Retina (tissue), 1 donor: Measurements from ENCODE around the gene SEMA4D.

Experiments
- DNase-seq: peaks from one replicate; pipeline ENCODE4 v3.0.0-alpha.2; 2016

The SEMA4D gene

GRCh38 chr9:89364666-89365531 lies 133.0 kb downstream of the SEMA4D start:
- no peak for DNase-seq

DNA sequence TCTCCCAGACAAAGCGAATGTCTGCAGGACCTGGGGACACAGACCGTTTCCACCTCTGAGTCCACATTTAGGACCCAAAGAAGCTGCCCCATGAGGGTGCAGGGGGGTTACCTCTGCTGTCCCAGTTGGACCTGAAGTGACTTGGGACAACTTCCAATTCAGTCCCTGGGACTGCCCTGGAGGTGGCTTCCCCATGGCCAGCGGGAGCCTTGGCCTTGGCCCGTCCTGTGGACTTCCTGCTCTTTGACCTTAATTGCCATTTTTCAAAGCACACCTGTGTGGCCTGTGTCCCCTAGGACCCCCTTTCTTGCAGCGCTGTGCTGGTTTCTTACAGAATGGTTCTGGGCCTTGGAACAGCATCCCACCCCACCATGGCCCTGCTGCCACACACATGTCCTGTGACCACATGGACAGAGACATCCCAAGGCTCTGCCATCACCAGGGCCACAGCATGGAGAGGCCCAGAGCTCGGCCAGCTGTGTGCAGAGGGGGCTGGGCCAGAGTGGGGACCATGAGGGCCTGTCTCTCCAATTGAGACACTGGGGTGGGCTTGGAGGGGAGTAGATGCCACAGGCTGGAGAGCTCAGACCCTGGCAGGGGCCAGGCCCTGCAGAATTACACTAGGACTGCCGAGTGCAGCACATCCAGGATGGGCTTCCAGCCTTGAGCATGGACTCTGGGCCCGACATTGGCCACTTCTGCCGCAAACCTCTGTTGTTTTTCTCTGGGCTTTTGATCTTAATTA lies 133.8 kb downstream of the SEMA4D start:
- no peak for DNase-seq

DNA sequence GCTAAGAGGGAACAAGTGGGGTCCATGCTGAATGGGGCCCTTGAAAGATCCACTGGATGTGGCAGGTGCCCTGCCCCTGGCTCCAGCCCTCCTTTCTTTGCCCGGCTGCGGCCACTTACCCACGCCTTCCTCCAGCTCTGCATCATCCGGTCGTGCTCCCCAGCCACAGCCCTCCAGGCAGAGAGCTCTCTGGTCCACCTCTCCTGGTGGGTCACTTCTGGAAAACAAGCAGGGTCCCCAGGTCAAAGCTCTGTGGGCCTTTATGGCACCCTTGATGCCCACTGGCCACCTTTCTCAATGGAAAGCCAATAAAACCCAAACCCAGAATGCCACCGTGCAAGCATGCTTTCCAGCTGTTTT lies 134.6 kb downstream of the SEMA4D start:
- no peak for DNase-seq

- DNase-seq, result no peak
Observed at GRCh38 chr9:89362647-89363310, 135.1 kb downstream of the SEMA4D start.

DNA sequence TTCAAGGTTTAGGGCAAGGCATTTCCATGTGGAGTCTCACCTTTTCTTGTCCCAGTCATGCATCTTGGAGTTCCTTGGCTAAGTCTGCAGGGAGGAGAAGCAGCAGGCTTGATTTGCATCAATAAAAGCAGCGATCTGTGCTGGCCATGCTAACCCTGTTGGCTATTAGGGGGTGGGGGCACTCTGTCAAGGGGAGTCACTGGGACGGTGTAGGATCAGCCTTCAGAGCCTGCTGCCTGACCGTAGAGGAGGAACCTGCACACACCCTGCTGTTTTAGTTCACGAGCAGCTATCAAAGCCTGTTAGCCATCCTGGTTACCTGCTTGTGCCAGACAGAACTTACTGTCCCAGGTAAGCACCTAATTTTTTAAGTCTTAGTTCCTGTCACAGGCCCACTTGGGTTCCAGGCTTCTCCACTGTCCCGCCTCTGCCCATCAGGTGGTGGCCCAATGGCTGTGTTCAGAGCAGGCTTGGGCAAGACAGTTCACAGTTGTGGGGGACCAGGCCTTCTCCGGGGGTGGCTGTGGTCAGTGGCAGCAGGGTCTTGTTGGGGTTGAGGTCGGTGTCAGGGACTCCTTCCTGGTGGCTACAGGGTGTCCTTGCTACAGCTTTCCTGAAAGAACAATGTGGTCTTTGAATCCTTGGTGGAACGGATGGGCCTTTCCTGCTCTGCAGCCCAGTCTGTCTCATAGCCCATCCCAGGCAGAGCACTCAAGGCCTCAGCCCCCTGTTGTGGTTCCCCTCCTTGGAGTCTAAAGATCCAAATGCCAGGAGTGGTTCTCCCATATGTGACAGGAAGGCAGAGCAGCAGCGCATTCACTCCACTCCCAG lies 135.9 kb downstream of the SEMA4D start:
- no peak for DNase-seq

DNA sequence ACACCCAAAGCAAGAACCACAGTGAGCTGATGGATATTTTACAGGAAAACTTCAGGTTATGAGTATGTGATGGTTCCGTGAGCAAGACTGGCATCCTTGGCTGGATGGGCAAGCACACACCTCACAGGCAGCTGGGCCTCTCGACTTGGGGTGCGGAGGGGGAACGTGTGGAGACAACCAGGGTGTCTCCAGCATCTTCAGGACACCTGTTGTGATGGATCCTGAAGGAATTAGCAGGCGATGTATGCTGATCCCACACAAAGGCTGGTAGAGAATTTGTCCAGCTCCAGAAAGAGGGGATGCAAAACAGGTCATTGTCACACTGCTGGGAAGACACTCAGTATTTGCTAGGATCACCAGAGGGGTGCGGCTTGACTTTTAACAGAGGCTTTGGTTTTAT lies 136.9 kb downstream of the SEMA4D start:
- no peak for DNase-seq

DNA sequence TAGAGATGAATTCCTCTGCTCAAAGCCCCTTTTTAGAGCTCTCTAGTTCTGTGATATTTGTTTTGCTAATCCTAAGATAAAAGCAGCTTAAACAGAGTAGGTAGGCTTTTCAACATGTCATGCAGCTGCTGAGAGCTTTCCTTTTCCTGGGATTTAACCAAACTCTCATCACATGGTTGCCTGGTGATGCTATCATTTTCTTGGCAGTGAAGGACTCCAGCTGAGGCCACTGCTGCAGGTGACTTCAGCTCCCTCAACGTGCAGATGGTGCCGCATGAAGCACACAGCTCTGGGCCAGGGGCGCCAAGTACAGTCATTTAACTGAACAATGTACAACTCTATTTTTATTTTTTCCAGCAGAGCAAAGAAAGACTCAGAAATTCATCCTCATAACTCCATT lies 137.4 kb downstream of the SEMA4D start:
- no peak for DNase-seq

DNA sequence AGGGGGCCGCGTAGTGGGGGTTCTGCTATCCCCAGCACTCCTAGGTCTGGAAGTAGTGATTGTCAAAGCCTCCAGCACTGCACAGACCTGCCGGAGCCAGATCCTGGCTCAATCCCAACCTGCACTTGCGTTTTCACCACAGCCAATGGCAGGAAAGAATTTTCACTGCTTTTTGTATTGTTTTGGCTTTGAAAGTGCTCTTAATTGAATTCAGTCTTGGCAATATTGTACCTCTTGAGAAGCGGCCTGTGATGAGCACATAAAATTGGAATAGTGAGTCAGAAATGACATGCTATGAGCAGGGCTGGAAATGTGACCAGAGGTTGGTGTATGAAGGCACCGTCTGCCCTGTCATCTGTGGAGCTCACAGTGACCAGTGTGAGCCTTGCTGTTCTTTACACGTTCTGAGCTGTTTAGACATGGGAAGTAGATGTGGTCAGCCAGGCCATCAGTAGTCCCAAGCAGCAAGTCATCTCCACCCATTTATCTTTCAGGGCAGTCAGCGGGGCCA lies 138.1 kb downstream of the SEMA4D start:
- no peak for DNase-seq

- no peak for DNase-seq
Observed at GRCh38 chr9:89358985-89359384, 138.9 kb downstream of the SEMA4D start.

DNA sequence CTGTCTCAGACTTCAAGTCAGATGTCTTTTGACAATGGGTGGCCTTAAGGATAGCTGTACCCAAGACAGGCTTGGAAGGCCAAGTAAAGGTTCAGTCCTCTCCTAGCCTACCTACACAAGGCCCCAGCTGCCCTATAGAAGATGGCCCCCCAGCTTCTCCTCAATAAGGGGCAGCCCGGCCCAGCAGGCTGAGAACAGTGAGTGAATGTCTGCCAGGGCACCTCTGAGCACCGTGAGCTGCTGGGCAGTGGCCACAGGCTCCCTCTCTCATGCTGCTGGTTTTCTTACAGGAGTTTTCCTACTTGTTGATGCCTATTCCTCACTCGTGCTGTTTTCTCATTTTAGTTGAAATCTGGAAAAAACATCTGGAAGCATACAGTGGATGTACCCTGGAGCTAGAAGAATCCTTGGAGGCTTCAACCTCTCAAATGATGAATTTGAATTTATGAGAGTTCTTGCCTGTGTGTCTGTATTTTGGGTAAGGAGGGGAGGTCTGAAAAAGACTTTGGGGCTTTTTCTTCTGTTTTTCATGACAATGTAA lies 139.5 kb downstream of the SEMA4D start:
- DNase-seq, result no peak

- DNase-seq, result no peak
Observed at GRCh38 chr9:89357331-89358197, 140.3 kb downstream of the SEMA4D start.

DNA sequence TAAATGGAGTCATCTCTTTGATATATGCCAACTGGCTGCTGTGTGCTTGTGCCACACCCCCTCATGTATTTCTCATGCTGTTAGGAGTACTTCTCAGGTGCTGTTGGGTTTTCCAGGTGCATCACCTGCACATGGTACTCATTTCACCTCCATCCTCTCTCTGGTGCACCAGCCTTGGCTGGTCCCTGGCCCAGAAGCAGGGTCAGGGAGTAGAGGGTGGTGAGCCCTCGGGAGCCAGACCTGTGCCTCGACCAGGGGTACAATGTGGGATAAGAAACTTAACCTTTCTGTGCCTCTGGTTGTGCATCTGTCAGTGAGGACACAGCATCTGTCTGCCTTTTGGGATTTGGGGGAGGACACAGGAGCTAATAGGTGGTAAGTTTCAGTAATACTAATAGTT lies 141.1 kb downstream of the SEMA4D start:
- no peak for DNase-seq

DNA sequence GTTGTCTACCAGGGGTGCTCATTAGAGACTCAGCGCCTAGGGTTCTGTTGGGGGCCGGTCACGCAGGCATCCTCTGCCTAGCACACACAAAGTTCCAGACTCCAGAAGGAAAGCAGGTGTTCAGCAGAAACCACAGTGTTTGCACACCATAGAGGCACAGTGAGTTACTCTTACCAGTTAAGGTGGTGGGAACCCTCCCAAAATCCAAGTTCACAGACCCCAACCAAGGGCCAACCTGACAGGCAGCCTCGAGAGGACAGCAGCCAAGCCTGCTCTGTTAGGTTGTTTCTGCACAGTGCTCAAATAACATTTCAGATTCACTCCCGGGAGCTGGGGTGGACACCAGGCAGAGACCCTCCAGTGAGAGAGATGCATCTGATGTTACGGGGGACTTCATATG lies 143.4 kb downstream of the SEMA4D start:
- DNase-seq, result no peak

GRCh38 chr9:89353989-89354388 lies 143.9 kb downstream of the SEMA4D start:
- DNase-seq, result no peak

DNA sequence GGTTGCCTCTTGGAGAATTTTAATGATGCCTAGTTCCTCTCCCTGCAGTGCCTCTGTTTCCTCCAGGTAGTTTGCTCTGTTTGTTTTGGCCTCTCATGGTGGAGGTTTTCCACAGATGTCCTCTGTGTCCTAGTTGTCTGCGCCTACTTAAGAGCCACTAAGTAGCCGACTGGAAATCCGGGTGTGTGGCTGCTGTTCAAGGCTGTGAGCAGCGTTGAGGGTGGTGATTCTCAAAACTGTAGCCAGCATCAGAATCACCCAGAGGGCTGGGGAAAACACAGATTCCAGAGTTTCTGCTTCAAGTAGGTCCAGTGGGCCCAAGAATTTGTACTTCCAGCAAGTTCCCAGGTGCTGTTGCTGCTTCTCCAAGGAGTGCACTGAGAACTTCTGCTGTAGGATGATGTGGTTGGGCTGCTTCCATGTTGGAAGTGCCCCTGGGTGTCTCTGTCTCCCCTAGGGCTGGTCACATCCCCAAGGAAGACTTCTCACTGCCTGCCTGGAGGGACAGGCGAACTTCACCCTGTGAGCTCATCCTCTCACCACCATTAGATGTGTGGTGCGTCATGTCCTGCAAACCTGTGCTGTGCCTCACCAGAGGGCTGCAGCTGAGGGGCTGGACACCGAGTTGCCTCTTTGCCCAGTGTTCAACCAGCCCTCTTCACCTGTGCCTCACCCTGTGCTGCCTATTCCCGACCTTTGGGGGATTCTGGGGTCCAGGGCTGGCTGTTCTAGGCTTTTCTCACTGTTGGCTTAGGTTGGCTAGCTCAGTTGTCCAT lies 144.9 kb downstream of the SEMA4D start:
- DNase-seq, result no peak

- no peak for DNase-seq
Observed at GRCh38 chr9:89352451-89352850, 145.5 kb downstream of the SEMA4D start.

DNA sequence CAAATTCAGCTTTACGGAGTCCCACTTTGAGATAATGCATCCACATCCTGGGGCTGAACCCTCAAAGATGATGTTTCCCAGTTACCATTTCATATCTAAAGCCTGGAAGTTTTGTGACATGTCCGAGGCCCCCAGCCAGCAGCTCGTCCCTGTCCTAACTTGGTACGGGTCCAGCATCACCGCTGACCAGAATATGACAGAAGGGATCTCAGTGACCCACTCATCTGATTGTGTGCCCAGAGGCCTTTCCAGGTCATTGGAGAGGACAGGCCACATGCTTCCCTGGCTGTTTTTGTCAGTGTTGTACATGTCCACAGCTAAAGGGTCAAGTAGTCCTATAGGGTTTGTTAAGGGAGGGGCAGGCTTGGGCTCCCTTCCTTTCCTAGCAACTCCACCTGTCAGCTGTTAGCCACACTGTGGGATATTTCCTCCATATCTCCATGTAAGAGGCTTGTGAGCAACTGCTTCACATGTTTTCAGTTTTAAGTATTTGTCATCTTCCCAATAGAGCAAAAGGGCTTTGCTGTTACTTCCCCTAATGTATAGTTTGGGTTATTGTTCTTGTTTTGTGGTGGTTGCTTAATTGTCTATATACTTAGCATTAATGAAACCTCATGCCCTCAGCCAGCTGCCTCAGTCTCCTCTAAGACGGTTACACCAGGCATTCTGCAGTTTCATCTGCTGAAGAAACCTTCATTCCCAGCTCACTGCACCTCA lies 146.2 kb downstream of the SEMA4D start:
- DNase-seq, result no peak

DNA sequence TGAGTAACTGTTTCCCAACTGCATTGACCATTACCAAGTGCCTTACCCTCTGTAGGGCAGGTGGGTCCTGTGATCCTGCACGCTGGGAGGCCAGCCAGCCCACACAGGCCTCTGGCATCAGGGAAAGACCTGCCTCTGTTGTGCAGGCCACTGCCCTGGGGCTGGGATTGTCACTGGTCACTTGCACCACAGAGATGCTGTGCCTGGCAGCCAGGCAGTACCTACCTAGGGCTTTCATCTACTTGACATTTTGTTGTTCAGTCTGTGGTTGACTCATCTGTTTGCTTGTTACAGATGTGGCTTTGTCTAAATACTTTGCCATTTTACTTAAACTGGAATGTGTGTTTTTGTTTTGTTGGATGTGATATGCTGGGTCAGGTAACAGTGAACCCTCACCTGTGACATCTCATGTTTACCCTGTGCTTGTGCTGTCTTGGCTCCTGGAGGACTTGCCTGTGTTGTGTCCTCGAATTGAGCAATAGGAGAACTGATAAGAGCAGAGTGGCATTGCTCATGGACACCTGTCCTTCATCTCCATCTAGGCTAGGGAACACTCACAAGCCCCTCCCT lies 146.8 kb downstream of the SEMA4D start:
- DNase-seq, result no peak

DNA sequence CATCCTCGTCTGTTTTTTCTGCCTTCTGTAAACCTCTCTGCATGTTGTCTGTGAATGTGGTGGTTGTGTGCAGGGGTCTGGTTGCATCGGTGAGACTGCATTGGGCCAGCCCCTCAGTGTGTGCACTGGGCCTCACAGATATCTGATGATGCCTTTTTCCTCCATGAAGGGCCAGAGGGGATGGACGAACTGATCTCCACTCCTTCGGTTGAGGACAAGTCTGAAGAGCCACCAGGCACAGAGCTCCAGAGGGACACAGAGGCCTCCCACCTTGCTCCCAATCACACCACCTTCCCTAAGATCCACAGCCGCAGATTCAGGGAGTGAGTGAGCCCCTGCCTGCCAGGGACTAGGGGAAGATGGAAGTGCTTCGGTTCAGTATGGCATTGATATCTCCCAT lies 148.3 kb downstream of the SEMA4D start:
- DNase-seq, result no peak

GRCh38 chr9:89347651-89348050 lies 150.3 kb downstream of the SEMA4D start:
- no peak for DNase-seq
